Endothelial cell of umbilical vein (primary cell): ENCODE measurements around the gene FCGR3B.
"Not testable (repeated sequence)": the region's sequence is repeated elsewhere in the genome, so short reads cannot be mapped to it uniquely, and the experiment has no call there.

Source experiments
- CTCF ChIP-seq, 2 donors: IDR thresholded peaks; 1 replicate in 1 of 2; 2 replicates in 1 of 2; pipeline ENCODE4 v1.5.1; 2011; ENCODE audit warnings: low read length in 2 of 2, mild to moderate bottlenecking in 2 of 2, moderate library complexity in 2 of 2, control low read depth in 1 of 2, inconsistent platforms in 1 of 2, low read depth in 1 of 2; ENCODE audit not compliant: insufficient read depth in 1 of 2; ENCODE audit errors: extremely low read depth in 1 of 2
- EZH2 ChIP-seq: IDR thresholded peaks from 2 replicates; pipeline ENCODE4 v1.6.1; 2012; ENCODE audit warnings: borderline replicate concordance, low read depth, mild to moderate bottlenecking, moderate library complexity, low read length, inconsistent platforms; ENCODE audit not compliant: severe bottlenecking
- MAX ChIP-seq: IDR thresholded peaks from 2 replicates; pipeline ENCODE4 v1.6.1; 2011; ENCODE audit not compliant: insufficient read depth, insufficient read length
- POLR2A ChIP-seq: IDR thresholded peaks from 2 replicates; pipeline ENCODE4 v1.6.1; 2012; ENCODE audit warnings: low read depth, mild to moderate bottlenecking, control low read depth, low read length

GRCh38 chr1:161642697-161643096 is 11.7 kb upstream of the FCGR3B start:
- TF ChIP-seq EZH2; POLR2A; MAX; CTCF (IDR thresholded peaks at IDR 0.05; ENCODE audit: extremely low read depth in 1 of 2, insufficient read depth in 1 of 2, low read depth in 1 of 2, low read length in 2 of 2): not testable (repeated sequence)
